ENCODE measurements around the gene PI4KA.
"Not testable (repeated sequence)": the region's sequence is repeated elsewhere in the genome, so short reads cannot be mapped to it uniquely, and the experiment has no call there.

PI4KA gene

GRCh38 chr22:20695205-20695604, 163.4 kb downstream of the PI4KA start:
- not testable (repeated sequence) for DNase-seq (ENCODE audit: low read depth in 2 of 2)

- not testable (repeated sequence) for DNase-seq (ENCODE audit: low read depth in 2 of 2)
These were observed 164.4 kb downstream of the PI4KA start for GRCh38 chr22:20694256-20694655.

GRCh38 chr22:20692926-20693325, 165.7 kb downstream of the PI4KA start:
- DNase-seq (ENCODE audit: low read depth in 2 of 2) = not testable (repeated sequence)

- not testable (repeated sequence) for DNase-seq (ENCODE audit: low read depth in 2 of 2)
These were observed 167.9 kb downstream of the PI4KA start for GRCh38 chr22:20690586-20691317.

GRCh38 chr22:20687356-20688172, 171.0 kb downstream of the PI4KA start:
- not testable (repeated sequence) for DNase-seq (ENCODE audit: low read depth in 2 of 2)

- DNase-seq (ENCODE audit: low read depth in 2 of 2) = not testable (repeated sequence)
These were observed 172.8 kb downstream of the PI4KA start for GRCh38 chr22:20685764-20686163.

- not testable (repeated sequence) for DNase-seq (ENCODE audit: low read depth in 2 of 2)
These were observed 179.7 kb downstream of the PI4KA start for GRCh38 chr22:20678792-20679435.

- DNase-seq (ENCODE audit: low read depth in 2 of 2) = no peak
These were observed 180.8 kb downstream of the PI4KA start for GRCh38 chr22:20677684-20678242.

GRCh38 chr22:20675613-20676012, 183.0 kb downstream of the PI4KA start:
- DNase-seq (ENCODE audit: low read depth in 2 of 2) = not testable (repeated sequence)

GRCh38 chr22:20674998-20675397, 183.6 kb downstream of the PI4KA start:
- no peak for DNase-seq (ENCODE audit: low read depth in 2 of 2)

- no peak for DNase-seq (ENCODE audit: low read depth in 2 of 2)
These were observed 185.1 kb downstream of the PI4KA start for GRCh38 chr22:20673295-20674195.

GRCh38 chr22:20672732-20673131, 185.9 kb downstream of the PI4KA start:
- DNase-seq (ENCODE audit: low read depth in 2 of 2) = no peak

GRCh38 chr22:20672082-20672424, 186.6 kb downstream of the PI4KA start:
- DNase-seq (ENCODE audit: low read depth in 2 of 2) = no peak

GRCh38 chr22:20671409-20672081, 187.1 kb downstream of the PI4KA start:
- DNase-seq (ENCODE audit: low read depth in 2 of 2) = no peak

GRCh38 chr22:20670457-20671261, 188.0 kb downstream of the PI4KA start:
- DNase-seq (ENCODE audit: low read depth in 2 of 2) = not testable (repeated sequence)

- DNase-seq (ENCODE audit: low read depth in 2 of 2) = not testable (repeated sequence)
These were observed 188.7 kb downstream of the PI4KA start for GRCh38 chr22:20669884-20670283.

GRCh38 chr22:20669471-20669870, 189.1 kb downstream of the PI4KA start:
- DNase-seq (ENCODE audit: low read depth in 2 of 2) = not testable (repeated sequence)

GRCh38 chr22:20668769-20669168, 189.8 kb downstream of the PI4KA start:
- not testable (repeated sequence) for DNase-seq (ENCODE audit: low read depth in 2 of 2)

GRCh38 chr22:20668226-20668625, 190.4 kb downstream of the PI4KA start:
- DNase-seq (ENCODE audit: low read depth in 2 of 2) = not testable (repeated sequence)

- DNase-seq (ENCODE audit: low read depth in 2 of 2) = not testable (repeated sequence)
These were observed 191.1 kb downstream of the PI4KA start for GRCh38 chr22:20667548-20667947.
